ENCODE measurements around the gene NOP14.

GRCh38 chr4:2924765-2925301 is 38.4 kb downstream of the NOP14 start:
- TF ChIP-seq POLR2A (IDR thresholded peaks at IDR 0.05) (no peak), EP300 (IDR thresholded peaks at IDR 0.05) (no peak)
- TF ChIP-seq, protein P1, sequence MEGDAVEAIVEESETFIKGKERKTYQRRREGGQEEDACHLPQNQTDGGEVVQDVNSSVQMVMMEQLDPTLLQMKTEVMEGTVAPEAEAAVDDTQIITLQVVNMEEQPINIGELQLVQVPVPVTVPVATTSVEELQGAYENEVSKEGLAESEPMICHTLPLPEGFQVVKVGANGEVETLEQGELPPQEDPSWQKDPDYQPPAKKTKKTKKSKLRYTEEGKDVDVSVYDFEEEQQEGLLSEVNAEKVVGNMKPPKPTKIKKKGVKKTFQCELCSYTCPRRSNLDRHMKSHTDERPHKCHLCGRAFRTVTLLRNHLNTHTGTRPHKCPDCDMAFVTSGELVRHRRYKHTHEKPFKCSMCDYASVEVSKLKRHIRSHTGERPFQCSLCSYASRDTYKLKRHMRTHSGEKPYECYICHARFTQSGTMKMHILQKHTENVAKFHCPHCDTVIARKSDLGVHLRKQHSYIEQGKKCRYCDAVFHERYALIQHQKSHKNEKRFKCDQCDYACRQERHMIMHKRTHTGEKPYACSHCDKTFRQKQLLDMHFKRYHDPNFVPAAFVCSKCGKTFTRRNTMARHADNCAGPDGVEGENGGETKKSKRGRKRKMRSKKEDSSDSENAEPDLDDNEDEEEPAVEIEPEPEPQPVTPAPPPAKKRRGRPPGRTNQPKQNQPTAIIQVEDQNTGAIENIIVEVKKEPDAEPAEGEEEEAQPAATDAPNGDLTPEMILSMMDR (IDR thresholded peaks at IDR 0.05), result no peak

Measured in tibial nerve (tissue), 4 donors.